GM23338 (cell line): Measurements from ENCODE around the gene MYO5C. TPM values are rescaled to one million over a fixed set of nuclear protein-coding genes. Genes with fewer than 3 reads are reported as not detected.

ENCODE experiments used
- ATAC-seq: fragments of 200-7000 bp; cut with Tn5 transposase; 3 replicates; pipeline ENCODE4 v1.9.1; 2020
- DNase-seq: peaks from one replicate; pipeline ENCODE4 v3.0.0-alpha.2; 2015; ENCODE audit warnings: low spot score
- H2AFZ ChIP-seq: fragments of 200-600 bp; sonication (generic); 2 replicates; pipeline ENCODE4 v1.8.0; 2016; ENCODE audit warnings: antibody characterized with exemption, mild to moderate bottlenecking, moderate library complexity
- H3F3A ChIP-seq: fragments of 200-600 bp; sonication (generic); replicated peaks from 2 replicates; pipeline ENCODE4 v1.8.0; 2017; ENCODE audit warnings: antibody characterized with exemption, mixed run types, low read depth
- H3K27ac ChIP-seq: fragments of 200-600 bp; sonication (generic); 2 replicates; pipeline ENCODE4 v1.6.1; 2016; ENCODE audit warnings: low read depth
- H3K27me3 ChIP-seq: fragments of 200-600 bp; sonication (generic); 2 replicates; pipeline ENCODE4 v1.8.0; 2016; ENCODE audit warnings: mild to moderate bottlenecking, mixed run types, moderate library complexity; ENCODE audit not compliant: insufficient read depth
- H3K36me3 ChIP-seq: fragments of 200-600 bp; sonication (generic); 2 replicates; pipeline ENCODE4 v1.8.0; 2016; ENCODE audit warnings: mild to moderate bottlenecking; ENCODE audit not compliant: insufficient read depth
- H3K4me1 ChIP-seq: fragments of 200-600 bp; sonication (generic); 2 replicates; pipeline ENCODE4 v1.8.0; 2016; ENCODE audit warnings: mild to moderate bottlenecking, moderate library complexity; ENCODE audit not compliant: insufficient read depth
- H3K4me2 ChIP-seq: fragments of 200-600 bp; sonication (generic); 2 replicates; pipeline ENCODE4 v1.7.1; 2017; ENCODE audit warnings: mixed run types
- H3K4me3 ChIP-seq: fragments of 200-600 bp; sonication (generic); 2 replicates; pipeline ENCODE4 v1.6.1; 2016; ENCODE audit warnings: mixed run types
- H3K79me2 ChIP-seq: fragments of 200-600 bp; sonication (generic); replicated peaks from 2 replicates; pipeline ENCODE4 v1.8.0; 2017; ENCODE audit warnings: mild to moderate bottlenecking; ENCODE audit not compliant: insufficient read depth
- H3K9me2 ChIP-seq: fragments of 200-600 bp; sonication (generic); 2 replicates; pipeline ENCODE4 v1.8.0; 2017; ENCODE audit not compliant: insufficient read depth
- H4K20me1 ChIP-seq: fragments of 200-600 bp; sonication (generic); replicated peaks from 2 replicates; pipeline ENCODE4 v1.8.0; 2017; ENCODE audit warnings: mild to moderate bottlenecking; ENCODE audit not compliant: insufficient read depth
- H3K27ac Mint-ChIP-seq: 2 replicates; pipeline ENCODE4 v1.8.0; 2020; ENCODE audit warnings: inconsistent platforms, mild to moderate bottlenecking, moderate library complexity, mixed read lengths
- H3K27me3 Mint-ChIP-seq: 3 replicates; pipeline ENCODE4 v1.8.0; 2022; ENCODE audit warnings: low read depth, mild to moderate bottlenecking, moderate library complexity, mixed read lengths, inconsistent platforms; ENCODE audit not compliant: insufficient read depth, poor library complexity
- H3K36me3 Mint-ChIP-seq: 3 replicates; pipeline ENCODE4 v1.8.0; 2021; ENCODE audit warnings: low read depth, mild to moderate bottlenecking, inconsistent platforms, moderate library complexity, mixed read lengths
- H3K4me1 Mint-ChIP-seq: 3 replicates; pipeline ENCODE4 v1.8.0; 2020; ENCODE audit warnings: mild to moderate bottlenecking, inconsistent platforms, mixed read lengths
- H3K4me3 Mint-ChIP-seq: 3 replicates; pipeline ENCODE4 v1.8.0; 2021; ENCODE audit warnings: moderate library complexity, mild to moderate bottlenecking, inconsistent platforms, mixed read lengths
- H3K9me3 Mint-ChIP-seq: 3 replicates; pipeline ENCODE4 v1.8.0; 2020; ENCODE audit warnings: moderate library complexity, mild to moderate bottlenecking, inconsistent platforms, mixed read lengths
- CREB1 ChIP-seq: fragments of 250-450 bp; sonication (Bioruptor Pico); IDR thresholded peaks from 2 replicates; pipeline ENCODE4 v1.5.0; 2020; ENCODE audit warnings: low read depth, mild to moderate bottlenecking, moderate library complexity
- CTCF ChIP-seq, 2 experiments: fragments of 200-600 bp in 1 of 2; sonication (generic) in 1 of 2; conservative IDR thresholded peaks; 2 replicates each; pipeline versions ENCODE4 v1.5.1 to v1.6.1; 2016 to 2017; ENCODE audit warnings: antibody characterized with exemption in 2 of 2, low read depth in 2 of 2, mild to moderate bottlenecking in 2 of 2, moderate library complexity in 1 of 2
- EZH2 ChIP-seq: fragments of 200-600 bp; sonication (generic); IDR thresholded peaks from one replicate; pipeline ENCODE4 v1.8.0; 2017; ENCODE audit warnings: antibody characterized with exemption, mild to moderate bottlenecking, low read depth; ENCODE audit not compliant: unreplicated experiment
- JUNB ChIP-seq: IDR thresholded peaks from one replicate; pipeline ENCODE4 v1.6.1; 2016; ENCODE audit warnings: antibody characterized with exemption; ENCODE audit not compliant: unreplicated experiment
- NANOG ChIP-seq: IDR thresholded peaks from 2 replicates; pipeline ENCODE4 v1.6.1; 2016; ENCODE audit warnings: antibody characterized with exemption, borderline replicate concordance
- REST ChIP-seq: IDR thresholded peaks from one replicate; pipeline ENCODE4 v1.6.1; 2018; ENCODE audit warnings: antibody characterized with exemption; ENCODE audit not compliant: unreplicated experiment
- STAT1 ChIP-seq: IDR thresholded peaks from one replicate; pipeline ENCODE4 v1.6.1; 2016; ENCODE audit warnings: antibody characterized with exemption; ENCODE audit not compliant: unreplicated experiment
- ZNF114 ChIP-seq: fragments of 250-450 bp; sonication (Bioruptor Pico); IDR thresholded peaks from 2 replicates; pipeline ENCODE4 v1.5.0; 2020; ENCODE audit warnings: mild to moderate bottlenecking, moderate library complexity
- ZNF331 ChIP-seq: fragments of 250-450 bp; sonication (Bioruptor Pico); IDR thresholded peaks from 2 replicates; pipeline ENCODE4 v1.5.0; 2020; ENCODE audit warnings: low read depth, mild to moderate bottlenecking, moderate library complexity
- ZNF462 ChIP-seq: fragments of 250-450 bp; sonication (Bioruptor Pico); IDR thresholded peaks from 2 replicates; pipeline ENCODE4 v1.5.0; 2020; ENCODE audit warnings: mild to moderate bottlenecking, moderate library complexity
- polyA plus RNA-seq: library from polyadenylated mRNA; unstranded; fragments of >200 nt; fragmentation: Nextera tagmentation; extraction: Ambion mirVana; gene quantifications from 2 replicates; pipeline ENCODE4 v1.2.1, GENCODE V29; 2016
- total RNA-seq: library from RNA; depleted of rRNA; stranded (reverse); fragments of >200 nt; shearing (Covaris generic); gene quantifications from 2 replicates; pipeline ENCODE4 v1.2.3, GENCODE V29; 2014

The MYO5C gene
- total and polyA plus RNA-seq, 2 experiments from 2014 or later, result 7.9 to 28.8 TPM

GRCh38 chr15:52218816-52219215, 76.8 kb downstream of the MYO5C start:
- Mint-ChIP-seq H3K4me3 (no peak overlapping the region), H3K27ac (no peak overlapping the region), H3K36me3 (peaks cover 55% of the 10 kb centered on the region), H3K4me1 (no peaks in the 10 kb centered on the region), H3K27me3 (peaks cover 5% of the 10 kb centered on the region), H3K9me3 (no peaks in the 10 kb centered on the region)
- H3K4me1 ChIP-seq, result no peaks in the 10 kb centered on the region
- TF ChIP-seq ZNF462 (CRISPR knock-in tag) (no peak), JUNB (no peak), NANOG (no peak)
- H3K79me2 ChIP-seq, result no peaks in the 10 kb centered on the region
- no peak overlapping the region for H3K4me3 ChIP-seq
- no peak overlapping the region for H3K27ac ChIP-seq
- ATAC-seq, result no peak
- no peak overlapping the region for H3K4me2 ChIP-seq
- no peak overlapping the region for H2AFZ ChIP-seq
- peaks cover 19% of the 10 kb centered on the region for H3K36me3 ChIP-seq
- H3K27me3 ChIP-seq, result no peaks in the 10 kb centered on the region
- DNase-seq, result no peak
- no peaks in the 10 kb centered on the region for H3K9me2 ChIP-seq
- H4K20me1 ChIP-seq, result no peaks in the 10 kb centered on the region; the same call in 1 of the 2 replicates
- H3F3A ChIP-seq, result peaks cover 3% of the 10 kb centered on the region; the same call in 1 of the 2 replicates

DNA sequence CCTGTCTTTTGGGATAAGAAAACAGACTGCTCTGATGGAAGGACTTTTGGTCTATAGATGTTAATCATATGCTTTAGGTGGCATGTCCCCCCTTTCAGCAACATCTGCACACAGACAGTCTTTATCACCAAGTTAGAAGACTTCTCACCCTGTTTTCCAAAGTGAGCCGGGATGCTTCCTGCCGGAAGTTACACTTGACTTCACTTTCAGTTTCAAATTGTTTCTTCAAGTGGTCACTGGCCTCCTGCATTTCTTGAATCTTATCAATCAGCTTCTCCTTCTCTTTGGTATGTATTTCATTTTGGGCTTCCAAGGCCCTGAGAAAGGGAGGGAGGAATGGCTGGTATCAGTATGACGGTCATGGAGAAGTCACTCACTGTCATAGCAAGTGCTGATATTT, 77.2 kb downstream of the MYO5C start:
- Mint-ChIP-seq H3K4me3 (no peak overlapping the region), H3K27me3 (peaks cover 5% of the 10 kb centered on the region), H3K9me3 (no peaks in the 10 kb centered on the region), H3K4me1 (no peaks in the 10 kb centered on the region), H3K36me3 (peaks cover 56% of the 10 kb centered on the region), H3K27ac (no peak overlapping the region)
- Histone ChIP-seq H3K36me3 (peaks cover 14% of the 10 kb centered on the region), H3K4me3 (no peak overlapping the region), H3K27ac (no peak overlapping the region), H3K4me2 (no peak overlapping the region), H3K9me2 (no peaks in the 10 kb centered on the region), H3F3A (peaks cover 3% of the 10 kb centered on the region; the same call in 1 of the 2 replicates), H4K20me1 (no peaks in the 10 kb centered on the region; the same call in 1 of the 2 replicates), H2AFZ (no peak overlapping the region), H3K4me1 (no peaks in the 10 kb centered on the region), H3K27me3 (no peaks in the 10 kb centered on the region), H3K79me2 (no peaks in the 10 kb centered on the region)
- no peak for ATAC-seq
- no peak for DNase-seq
- TF ChIP-seq JUNB (no peak), NANOG (no peak), ZNF331 (CRISPR knock-in tag) (no peak), REST (no peak), CTCF (conservative IDR thresholded peaks at IDR 0.05; ENCODE audit: low read depth in 2 of 2) (no peak), CREB1 (CRISPR knock-in tag) (no peak), STAT1 (no peak), ZNF114 (no peak), EZH2 (no peak)
